Stimulated activated CD4-positive, alpha-beta T cell treated with anti-CD3 and anti-CD28 coated beads, Interleukin-12 subunit alpha, Interleukin-12 subunit beta, amount 100 ng/mL, for 48 hours (primary cell): Measurements from ENCODE around the gene APLP2.
"Not testable (repeated sequence)": the region's sequence is repeated elsewhere in the genome, so short reads cannot be mapped to it uniquely, and the experiment has no call there.

ENCODE experiments used
- DNase-seq, 3 donors: peaks; one replicate each; pipeline ENCODE4 v3.0.0-alpha.2; 2020; ENCODE audit warnings: low read depth in 2 of 3, low spot score in 1 of 3

Gene APLP2

DNA sequence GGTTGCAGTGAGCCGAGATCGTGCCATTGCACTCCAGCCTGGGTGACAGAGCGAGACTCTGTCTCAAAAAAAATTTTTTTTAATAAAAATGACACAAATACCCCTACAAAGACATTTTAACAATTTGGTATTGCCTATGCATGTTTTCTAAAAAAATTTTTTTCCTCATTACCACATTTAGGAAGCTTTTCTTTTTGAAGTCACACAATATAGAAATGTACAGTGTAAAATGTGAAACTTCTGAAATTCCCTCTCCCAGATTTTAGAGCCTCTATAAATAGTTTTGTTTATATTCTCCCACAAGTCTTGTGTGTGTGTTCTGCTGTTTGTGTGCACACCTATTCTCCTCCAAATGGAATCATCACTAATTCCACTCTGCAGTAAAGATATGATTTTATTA lies 97.5 kb downstream of the APLP2 start:
- DNase-seq = no peak

DNA sequence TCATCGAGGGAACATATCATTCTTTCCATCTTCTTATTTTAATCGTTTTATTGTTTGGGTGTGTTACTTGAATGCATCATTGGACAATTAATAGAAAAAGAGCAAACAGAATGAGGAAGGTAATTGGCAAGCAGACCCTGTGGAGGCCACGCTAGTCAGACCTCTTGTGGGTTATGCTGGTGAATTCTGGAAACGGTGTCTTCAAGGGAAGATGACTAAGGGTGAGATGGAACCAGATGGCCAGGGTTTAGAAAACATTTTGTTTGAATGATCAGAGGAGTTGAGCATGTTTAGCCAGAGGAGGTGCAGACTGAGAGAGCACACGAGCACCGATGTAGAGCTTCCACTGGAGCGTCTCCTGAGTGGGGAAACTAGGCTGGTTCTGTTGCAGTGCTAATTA lies 98.4 kb downstream of the APLP2 start:
- DNase-seq = no peak

DNA sequence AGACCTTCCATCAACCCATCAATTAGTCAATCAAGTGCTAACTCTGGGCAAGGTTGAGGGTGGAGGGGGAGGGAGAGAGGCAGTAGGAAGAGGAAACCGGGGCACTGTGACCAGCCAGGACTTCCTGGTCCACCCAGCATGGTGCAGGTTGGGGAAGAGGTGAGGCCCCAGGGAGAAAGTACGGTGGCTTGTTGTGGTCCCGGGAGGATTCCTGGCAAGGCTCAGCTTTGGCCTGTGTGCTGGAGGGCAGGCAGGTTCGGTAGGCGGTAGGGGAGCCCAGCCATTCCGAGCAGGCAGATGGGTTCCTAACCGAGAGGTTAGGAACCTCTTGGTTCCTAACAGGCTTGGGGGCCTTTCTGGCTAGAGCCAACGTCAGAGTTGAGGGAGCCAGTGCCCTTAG lies 100.7 kb downstream of the APLP2 start:
- DNase-seq = no peak

DNA sequence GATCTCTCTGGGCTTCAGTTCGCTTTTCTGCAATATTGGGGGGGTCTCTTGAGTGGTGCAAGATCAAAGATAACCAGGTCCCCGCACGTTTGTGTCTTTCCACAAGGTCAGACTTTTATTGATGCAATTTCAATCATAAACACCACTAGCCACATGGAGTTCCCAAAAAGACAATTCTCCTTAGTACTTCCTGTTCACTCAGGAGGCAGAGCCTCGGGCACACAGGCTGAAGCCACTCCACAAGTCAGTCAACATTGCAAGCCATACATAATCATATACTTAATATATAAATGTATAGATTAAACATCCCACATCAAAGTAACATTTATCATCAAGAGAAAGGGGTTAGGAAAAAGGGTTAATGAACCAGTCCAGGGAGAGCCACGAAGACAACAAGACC lies 101.8 kb downstream of the APLP2 start:
- DNase-seq = no peak

DNA sequence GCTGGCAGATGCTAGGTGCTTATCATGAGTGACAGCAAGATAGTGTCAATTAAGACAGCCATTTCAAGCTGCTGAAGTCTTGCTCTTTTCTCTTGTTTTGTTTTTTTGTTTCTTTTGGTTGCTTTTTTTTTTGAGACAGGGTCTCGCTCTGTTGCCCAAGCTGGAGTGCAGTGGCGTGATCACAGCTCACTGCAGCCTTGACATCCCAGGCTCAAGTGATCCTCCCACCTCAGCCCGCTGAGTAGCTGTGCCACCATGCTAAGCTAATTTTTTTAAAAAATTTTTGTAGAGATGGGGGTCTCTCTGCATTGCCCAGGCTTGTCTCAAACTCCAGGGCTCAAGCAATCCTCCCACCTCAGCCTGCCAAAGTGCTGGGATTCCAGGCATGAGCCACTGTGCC lies 102.3 kb downstream of the APLP2 start:
- not testable (repeated sequence) for DNase-seq

DNA sequence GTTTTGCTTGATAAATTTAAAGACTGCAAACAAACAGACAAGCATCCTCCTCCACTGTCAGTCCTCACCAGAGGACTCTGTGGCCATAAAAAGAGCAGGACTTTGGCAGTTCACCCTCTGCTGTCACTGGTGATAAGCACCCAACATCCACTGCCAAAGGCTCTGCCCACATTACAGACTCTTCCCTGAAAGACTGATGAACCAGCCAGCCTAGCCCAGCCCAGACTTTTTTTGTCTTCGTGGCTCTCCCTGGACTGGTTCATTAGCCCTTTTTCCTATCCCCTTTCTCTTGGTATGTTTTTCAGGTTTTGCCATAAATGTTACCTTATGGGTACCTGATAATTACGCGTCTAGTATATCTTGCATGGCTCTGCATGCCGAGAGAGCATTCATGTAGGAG lies 104.9 kb downstream of the APLP2 start:
- DNase-seq = no peak

DNA sequence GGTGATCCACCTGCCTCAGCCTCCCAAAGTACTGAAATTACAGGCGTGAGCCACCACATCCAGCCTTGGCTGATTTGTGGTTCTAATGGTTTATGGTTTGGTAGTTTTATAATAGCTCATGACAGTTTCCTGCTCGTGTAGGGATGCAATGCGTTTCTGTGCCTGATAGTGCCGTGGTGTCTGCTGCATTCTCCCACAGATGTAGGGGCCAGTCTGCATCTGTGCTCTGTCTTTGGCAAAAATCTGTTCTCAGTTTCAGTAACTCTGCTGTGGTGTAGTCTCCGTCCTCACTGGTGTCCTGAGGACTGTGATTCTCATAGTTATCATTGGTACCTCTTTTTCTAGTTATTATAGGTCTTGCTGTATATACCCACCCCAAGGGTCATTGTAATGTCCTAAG lies 106.2 kb downstream of the APLP2 start:
- no peak for DNase-seq

DNA sequence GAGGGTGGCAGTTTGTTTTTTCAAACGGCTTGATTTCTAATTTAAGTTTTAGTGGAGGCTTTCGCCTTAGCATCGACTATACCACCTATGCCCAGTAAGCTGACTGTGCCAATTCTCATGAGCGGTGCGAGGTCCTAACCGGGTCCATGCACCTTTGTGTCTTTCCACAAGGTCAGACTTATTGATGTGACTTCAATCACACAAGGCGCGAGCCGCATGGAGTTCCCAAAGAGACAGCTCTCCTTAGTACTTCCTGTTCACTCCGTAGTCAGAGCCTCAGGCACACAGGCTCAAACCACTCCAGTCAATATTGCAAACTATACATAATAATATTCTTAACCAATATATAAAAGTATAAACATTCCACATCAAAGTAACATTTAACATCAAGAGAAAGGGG lies 108.1 kb downstream of the APLP2 start:
- no peak for DNase-seq

DNA sequence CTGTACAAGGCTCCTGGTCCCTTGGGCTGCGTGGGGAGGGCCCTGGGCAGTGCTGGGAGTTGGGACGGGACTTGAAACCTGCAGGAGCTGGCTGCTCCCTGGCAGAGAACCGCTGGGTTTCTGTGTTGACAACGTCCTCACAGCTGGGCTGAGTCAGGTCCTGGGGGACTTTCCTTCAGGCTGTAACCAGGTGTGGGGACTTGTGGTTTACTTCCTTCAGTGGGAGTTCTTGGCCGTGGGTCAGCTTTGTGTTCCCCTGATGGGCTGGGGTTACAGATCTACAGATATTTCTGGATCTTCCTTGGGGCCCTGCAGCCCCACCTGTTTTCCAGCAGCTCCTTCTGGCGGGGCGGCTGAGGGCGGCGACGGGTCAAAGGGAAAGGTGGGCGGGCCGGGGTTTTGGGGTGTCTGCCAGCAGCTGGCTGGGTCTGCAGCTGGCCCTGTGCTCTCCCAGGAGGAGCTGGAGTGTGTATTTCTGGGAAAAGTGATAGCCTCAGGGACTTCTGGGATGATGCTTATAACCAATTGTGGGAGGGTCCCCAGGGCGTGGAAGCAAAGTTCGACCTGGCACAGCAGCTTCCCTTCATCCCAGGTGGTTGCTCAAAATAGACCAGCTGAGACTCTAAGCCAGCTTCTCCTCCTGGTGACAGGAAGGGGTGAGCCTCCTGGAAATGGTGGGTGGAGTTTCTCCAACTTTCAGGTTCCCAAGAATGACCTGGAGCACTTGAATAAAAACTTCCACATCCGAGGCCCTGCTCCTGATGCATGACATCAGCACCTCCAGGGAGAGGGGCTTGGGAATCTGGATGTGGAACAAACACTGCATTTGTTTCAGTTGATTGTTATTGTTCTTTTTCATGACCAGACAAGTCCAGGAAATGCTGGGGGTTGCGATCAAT lies 109.0 kb downstream of the APLP2 start:
- DNase-seq = no peak

DNA sequence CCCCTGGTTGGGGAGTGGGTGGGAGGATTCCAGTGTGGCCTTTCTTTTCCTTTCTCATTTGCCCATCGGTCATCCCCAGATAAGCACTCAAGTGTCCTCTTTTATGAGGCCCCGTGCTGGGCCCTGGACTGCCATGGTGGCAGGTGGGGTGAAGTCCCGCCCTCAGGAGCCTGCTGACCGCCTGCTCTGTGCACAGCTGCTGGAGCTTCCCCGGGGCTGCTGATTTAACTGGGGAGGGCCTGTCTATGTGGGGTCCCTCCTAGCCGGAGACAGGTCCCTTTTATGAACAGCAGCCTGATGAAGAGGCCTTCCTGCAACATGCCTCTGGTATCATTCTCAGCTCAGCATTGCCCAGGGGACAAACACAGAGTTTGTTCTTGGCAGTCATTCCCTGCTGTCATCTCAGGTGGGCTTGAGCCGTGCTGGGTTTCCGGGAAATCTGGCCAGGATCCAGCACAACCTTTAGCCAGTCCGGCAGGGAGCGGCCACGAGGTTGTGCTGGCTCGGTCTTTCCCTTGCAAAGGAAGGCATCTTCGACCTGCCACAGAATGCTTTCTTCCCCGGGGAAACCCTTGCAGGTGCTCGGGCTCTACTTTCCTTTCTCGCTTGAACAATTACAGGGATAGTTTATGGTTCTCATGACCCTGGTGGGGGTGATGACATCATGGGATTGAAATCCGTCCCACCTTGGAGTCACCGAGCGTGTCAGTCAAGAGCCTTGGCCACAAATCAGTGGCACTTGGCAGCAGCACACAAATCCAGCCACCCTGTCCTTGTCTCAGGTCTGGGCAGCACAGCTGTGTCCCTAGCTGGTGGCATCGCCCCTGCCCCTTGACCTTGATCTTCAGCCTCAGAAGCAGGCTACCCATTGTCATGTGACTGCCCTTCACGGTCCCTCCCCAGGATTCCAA lies 110.0 kb downstream of the APLP2 start:
- no peak for DNase-seq

DNA sequence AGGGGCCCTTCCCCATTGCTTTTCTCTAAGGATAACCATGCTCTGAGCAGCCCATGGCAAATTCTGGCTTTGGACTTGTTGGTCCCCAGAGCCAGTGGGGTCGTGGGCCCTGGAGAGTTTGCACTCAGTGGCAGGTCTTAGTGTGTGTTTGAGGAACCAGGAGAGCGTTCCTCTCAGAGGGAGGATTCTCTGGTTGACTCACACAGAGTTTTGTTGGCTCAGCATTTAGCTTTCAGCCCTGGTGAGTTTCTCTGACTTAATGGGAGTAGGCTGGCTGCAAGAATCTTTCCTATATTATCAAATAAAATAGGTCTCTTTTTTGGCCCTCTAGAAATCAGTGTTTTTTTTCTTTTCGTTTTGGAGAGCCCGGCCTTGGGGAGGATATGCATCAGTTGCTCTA lies 110.8 kb downstream of the APLP2 start:
- no peak for DNase-seq

DNA sequence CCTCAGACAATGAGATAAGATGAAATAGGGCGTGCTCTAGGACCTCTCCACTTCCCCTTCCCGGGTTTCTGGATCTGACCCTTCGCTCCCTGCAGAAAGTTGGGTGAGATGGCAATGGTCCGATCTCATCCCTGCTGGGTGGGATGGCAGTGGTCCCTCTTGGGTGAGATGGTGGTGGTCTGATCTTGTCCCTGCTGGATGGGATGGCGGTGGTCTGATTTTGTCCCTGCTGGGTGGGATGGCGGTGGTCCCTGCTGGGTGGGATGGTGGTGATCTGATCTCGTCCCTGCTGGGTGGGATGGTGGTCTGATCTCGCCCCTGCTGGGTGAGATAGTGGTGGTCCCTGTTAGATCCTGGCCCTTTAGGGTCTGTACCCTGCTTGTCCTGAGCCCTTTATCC lies 111.2 kb downstream of the APLP2 start:
- no peak for DNase-seq

DNA sequence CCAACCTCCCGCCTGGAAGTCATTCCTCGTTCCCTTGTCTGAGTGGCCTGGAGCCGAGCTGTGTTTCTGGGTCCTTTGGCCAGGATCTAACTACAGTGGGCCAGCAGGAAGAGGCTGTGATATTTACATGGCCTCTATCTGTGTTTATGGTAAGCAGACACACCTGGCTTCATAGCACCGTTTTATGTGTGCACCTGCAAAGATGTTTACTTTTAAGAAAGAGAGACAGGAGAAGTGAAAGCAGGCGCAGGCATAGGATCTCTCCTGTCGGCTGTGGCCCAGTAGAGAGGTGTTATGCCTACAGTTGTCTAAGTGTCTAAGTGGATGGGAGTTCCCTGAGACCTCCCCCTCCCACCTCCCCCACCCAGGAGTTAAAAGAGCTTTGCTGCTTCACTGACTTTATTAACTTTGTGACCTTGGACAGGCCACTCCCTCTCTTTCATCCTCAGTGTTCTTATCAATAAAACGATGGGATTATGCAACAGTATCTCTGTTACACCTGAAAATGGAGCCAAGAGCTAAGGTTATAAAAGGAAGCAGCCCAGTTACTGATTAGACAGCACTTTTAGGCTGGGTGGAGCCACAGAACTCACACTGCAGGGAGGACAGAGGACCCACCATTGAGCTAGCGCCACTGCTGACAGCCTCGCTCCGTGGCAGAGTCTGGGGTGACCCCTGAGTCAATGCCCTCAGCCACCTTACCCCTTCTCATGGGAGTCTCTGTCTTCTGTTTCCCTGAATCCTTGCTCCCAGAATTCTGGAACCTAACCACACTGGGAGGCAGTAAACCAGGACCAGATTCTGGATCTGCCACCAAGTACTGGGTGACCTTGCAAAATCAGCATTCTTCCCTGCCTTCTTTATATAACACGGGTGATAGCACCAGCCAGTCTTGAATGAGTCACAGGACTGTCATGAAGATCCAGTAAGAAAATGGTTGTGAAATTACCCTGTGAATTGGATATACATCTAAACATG lies 111.9 kb downstream of the APLP2 start:
- no peak for DNase-seq

DNA sequence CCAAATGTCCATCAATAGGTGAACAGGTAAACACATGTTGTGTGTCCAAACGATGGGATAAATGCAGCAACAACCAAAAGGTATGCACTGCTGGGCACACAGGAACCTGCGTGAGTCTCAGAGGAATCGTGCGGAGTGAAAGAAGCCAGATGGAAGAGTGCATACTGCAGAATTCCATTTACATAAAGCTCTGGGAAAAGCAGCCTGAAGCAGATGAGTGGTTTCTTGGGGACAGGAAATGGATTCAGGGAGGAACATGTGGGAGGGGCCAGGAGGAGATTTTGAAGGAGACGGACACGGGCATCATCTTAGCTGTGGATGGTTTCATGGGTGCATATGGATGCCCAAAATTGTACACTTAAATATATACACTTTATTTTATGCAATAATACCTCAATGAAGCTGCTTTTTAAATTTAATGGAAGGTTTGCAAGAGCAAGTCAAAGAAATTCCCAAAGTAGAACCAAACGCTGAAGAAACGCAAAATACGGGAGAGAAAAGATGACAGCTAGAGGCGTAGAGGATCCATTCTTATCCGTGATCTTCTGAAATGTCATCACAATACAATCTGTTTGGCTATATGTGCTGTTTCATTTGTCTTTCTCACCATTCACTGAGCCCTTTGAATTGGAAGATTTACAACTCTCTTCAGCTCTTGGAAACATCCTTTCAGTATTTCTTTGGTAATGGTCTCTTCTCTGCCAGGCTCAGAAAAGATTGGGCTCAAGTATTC lies 114.3 kb downstream of the APLP2 start:
- DNase-seq = no peak

DNA sequence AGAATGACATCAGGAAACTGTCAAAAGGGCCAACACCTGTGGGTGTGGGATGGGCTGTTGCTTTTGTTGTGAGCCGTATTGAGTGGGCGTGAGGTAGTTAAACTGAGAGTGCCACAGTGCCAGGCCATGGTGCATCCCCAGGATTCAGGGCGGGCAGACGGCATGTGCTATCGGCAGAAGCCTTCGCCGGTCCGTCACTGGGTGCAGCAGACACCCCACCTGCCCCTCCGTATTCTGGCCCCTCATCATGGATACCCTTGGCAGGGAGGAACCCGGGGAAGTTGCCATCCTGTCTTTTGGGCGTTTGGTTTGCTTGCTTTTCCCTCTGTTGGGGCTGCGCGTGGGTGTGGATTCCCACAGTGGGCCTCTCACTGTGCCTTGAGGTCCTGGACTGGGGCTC lies 117.4 kb downstream of the APLP2 start:
- DNase-seq = no peak

DNA sequence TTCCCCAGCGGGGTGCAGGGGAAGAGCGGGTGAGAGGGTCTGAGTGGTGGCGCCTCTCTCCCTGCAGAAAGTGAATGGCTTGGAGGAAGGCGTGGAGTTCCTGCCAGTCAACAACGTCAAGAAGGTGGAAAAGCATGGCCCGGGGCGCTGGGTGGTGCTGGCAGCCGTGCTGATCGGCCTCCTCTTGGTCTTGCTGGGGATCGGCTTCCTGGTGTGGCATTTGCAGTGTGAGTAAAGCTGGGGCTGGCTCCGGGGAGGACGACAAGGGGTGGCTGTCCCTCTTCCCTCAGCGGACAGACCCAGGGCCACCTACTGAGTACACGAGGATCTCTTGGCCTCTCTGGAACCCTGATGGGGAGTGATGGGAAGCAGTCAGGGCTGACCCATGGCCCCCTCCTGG lies 118.4 kb downstream of the APLP2 start:
- DNase-seq = no peak

DNA sequence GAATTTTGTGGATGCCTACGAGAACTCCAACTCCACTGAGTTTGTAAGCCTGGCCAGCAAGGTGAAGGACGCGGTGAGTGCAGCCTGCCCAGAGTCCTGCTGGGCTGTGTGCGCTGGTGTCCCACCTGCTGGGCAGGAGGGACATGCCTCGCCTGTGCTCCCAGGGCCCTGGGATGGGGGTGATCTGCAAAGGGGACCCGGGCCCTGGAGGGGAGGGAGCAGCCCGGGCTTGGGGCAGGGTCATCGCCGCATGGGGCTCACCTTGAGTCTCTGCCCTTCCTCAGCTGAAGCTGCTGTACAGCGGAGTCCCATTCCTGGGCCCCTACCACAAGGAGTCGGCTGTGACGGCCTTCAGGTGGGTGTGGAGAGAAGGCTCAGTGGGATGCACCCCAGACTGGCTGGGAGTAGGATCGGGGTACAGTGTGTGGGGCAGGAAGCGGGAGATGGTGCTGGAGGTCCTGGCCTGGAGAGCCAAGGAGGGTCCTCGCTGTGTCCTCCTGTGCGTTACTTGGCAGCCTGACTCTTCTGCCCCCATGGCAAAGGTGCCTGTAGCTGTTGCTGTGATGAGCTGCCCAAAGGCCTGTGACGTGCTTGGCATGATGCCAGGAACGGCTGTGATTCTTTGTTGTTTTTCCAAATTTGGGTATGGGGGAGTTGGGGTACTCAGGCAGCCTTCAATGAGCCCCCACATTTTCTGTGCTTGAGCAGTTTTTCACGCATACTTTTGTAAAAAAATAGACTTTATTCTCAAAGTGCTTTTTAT lies 119.1 kb downstream of the APLP2 start:
- DNase-seq = no peak

DNA sequence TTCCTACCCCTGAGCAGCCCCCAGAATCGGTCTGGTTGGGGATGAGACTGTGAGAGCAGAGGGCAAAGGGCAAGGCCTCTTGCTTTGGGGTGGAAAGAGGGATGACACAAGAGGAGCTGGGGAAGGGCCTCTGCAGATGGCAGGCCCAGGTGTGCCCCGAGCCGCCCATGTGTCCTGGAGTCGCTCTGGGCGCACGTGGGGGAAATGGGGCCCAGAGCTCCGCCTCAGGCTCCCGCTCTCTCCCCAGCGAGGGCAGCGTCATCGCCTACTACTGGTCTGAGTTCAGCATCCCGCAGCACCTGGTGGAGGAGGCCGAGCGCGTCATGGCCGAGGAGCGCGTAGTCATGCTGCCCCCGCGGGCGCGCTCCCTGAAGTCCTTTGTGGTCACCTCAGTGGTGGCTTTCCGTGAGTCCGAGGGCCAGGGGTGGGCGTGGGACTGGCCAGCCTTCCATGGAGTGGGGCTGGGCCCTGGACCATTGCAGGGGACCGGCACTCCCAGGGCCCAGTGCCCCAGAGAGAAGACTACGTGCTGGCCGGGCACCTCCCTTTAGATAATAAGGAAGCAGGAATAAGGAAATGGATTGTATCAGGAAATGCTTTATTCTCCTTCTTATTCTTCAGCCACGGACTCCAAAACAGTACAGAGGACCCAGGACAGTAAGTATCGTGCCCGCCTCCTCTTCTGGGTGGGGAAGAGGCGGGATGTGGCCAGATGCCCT lies 120.0 kb downstream of the APLP2 start:
- DNase-seq = no peak

DNA sequence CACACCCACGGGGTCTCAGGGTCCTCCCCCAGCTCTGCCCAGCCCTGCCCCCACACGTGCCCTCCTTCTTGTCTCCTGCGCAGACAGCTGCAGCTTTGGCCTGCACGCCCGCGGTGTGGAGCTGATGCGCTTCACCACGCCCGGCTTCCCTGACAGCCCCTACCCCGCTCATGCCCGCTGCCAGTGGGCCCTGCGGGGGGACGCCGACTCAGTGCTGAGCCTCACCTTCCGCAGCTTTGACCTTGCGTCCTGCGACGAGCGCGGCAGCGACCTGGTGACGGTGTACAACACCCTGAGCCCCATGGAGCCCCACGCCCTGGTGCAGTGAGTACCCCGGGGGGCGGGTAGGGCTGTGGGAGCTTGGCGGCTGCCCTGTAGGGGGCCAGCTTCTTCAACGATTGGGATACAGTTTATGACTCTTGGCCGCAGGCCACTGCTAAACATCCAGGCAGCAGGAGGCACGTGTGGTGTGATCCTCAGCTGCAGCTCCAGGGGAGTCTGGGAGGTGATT lies 120.7 kb downstream of the APLP2 start:
- no peak for DNase-seq
